ENCODE results near the gene IRAK2.

IRAK2 gene

DNA sequence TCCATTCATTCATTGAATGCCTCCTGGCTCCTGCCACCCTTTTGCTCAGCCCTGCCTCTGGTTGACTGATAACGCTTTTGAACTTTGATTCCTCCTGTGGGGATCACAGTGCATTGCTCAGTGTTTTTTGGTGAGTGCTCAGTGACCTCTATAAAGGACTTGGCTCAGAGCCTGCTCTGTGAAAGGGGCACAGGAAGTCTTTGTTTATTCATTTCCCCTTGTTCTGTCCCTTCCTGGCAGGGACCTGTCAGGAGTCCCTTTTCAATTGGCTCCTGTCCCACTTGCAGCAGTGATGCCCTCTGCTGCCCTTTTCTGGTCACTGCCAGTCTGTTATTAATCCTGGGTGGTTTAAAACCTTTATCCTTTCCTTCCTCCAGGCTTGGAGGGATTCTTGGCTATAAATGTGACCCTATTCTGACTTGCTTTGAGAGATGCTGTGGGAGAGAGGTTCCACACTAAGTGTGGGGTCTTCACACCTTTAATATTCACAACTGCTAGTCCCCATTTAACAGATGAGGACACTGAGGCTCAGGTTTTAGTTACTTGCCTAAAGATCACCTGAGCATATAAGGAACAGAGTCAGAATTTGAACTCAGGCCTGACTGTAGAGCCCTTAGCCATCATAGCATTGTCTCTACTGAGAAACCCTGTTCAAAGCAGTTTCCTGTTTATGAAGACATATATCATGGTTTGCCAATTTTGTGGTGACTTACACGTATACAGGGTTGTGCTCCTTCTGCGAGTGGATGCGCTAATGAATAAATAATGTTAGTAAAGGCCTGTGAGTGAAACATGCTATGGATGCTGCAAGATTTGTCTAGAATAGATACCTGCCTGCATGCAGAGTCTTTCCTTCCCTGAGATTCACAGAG lies 60.3 kb downstream of the IRAK2 start:
- DNase-seq (ENCODE audit: low read depth) = peak; percentile 47

DNA sequence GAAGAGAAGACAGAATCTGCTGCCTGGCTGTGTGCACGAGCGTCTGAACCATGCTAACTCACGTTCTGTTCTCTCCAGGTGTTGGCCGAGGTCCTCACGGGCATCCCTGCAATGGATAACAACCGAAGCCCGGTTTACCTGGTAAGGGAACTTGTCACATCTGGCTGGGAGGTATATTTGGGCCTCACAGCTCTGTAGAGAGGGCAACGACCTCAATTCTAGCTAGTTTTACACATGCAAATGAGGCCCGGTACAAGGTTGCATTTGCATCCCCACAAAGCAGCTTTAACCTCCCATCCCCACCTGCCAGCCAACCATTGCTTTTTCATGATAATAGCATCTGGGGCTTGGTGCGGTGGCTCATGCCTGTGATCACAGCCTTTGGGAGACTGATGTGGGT lies 61.6 kb downstream of the IRAK2 start:
- DNase-seq (ENCODE audit: low read depth) = no peak

- DNase-seq (ENCODE audit: low read depth) = peak; percentile 78
These were observed 63.7 kb downstream of the IRAK2 start for GRCh38 chr3:10228248-10228950.

DNA sequence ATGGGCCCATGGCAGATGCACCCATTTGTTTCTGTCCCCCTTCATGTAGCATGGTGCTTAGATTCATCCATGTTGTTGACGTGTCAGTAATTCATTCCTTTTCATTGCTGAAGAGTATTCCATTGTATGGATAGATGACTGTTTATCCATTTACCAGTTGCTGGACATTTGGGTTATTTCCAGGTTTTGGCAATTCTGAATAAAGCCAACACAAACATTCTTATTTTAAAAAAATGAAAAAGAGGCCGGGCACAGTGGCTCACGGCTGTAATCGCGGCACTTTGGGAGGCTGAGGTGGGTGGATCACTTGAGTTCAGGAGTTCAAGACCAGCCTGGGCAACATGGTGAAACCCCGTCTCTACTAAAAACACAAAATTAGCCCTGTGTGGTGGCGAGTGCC lies 64.9 kb downstream of the IRAK2 start:
- no peak for DNase-seq (ENCODE audit: low read depth)

DNA sequence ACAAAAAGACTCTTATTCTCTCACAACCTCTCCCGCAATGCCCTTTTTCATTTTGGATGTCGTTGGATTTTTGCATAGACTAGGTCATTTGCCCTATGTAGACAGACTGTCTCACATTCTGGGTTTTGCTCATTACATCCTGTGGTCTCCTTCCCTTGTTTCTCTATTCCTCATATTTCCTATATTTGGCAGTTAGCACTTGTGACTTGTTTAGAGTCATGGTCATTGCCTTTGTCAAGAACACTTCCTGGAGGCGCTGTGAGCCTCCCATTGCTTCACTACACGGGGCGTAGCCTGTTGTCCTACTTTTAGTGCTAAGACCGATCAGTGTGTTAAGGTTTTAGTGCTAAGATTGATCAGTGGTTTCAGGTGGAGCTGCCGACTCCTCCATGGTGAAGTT lies 67.4 kb downstream of the IRAK2 start:
- DNase-seq (ENCODE audit: low read depth) = no peak

DNA sequence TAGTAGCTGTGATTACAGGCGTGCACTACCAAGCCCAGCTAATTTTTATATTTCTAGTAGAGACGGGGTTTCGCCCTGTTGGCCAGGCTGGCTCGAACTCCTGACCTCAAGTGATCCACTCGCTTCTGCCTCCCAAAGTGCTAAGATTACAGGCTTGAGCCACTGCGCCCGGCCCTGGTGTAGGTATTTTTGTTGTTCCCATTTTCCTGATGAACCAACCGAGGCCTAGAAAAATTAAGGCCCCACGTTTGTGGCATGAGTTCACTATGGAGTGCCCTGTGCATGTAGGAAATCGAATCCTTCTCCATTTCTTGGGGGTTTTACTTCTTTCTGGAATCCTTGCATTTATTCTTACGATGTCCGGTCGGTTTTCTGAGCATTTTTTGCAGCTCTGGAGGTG lies 69.3 kb downstream of the IRAK2 start:
- DNase-seq (ENCODE audit: low read depth) = no peak

GRCh38 chr3:10234526-10235230 lies 70.0 kb downstream of the IRAK2 start:
- DNase-seq (ENCODE audit: low read depth) = no peak

- no peak for DNase-seq (ENCODE audit: low read depth)
These were observed 70.8 kb downstream of the IRAK2 start for GRCh38 chr3:10235551-10235950.

GRCh38 chr3:10238345-10239183 lies 73.8 kb downstream of the IRAK2 start:
- no peak for DNase-seq (ENCODE audit: low read depth)

DNA sequence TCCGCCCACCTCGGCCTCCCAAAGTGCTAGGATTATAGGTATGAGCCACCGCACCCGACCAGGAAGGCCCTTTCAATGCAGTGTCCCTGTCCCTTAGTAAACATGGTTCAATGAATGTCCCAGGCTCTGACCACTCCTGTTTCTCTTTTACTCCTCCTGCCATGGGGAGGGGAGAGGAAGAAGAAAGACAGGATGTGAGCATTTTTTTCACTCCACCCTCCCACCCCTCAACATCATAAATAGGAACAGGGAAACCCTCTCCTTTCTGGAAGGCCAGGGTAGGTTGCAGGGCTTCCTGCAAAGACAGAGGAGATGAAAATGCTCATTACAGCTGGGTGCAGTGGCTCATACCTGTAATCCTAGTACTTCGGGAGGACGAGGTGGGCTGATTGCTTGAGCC lies 76.1 kb downstream of the IRAK2 start:
- DNase-seq (ENCODE audit: low read depth) = no peak

DNA sequence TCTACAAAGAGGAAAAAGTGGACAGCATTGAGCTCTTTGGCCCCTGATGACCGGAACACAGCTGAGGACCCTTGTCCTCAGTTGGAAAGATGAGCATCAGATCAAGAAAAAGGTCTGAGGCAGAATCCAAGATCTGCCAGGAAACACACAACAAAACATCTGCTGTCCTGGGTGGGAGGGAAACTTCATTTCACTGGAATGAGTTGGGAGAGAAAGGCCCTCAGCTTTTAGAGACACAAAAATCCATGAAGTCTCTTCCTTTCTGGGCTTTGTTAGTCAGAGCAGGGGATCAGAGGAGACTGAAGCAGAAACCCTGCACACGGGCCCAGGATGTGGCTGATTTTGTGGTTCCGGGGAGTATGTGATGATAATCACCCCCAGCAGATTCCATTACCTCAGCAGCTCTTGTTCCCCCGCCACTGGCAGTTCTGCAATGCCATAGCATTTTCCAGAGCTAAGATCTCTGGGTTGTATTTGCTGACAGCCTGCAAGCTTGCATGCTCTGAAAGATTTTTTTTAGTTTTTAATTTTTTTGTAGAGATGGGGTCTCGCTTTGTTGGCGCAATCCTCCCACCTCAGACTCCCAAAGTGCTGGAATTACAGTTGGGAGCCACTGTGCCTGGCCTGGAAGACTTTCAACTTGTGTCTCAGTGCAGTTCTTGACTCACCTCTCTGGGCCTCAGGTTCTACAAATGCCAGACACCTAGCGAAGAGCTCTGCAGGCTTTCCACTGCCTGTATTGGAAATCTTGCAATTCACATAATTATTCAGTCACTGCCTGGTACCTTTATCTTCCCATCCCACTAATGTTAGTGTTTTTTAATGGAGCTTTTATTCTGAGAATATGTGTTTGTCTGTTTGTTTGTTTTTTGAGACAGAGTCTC lies 77.7 kb downstream of the IRAK2 start:
- peak; percentile 90 for DNase-seq (ENCODE audit: low read depth)

- peak; percentile 53 for DNase-seq (ENCODE audit: low read depth)
These were observed 79.3 kb downstream of the IRAK2 start for GRCh38 chr3:10244009-10244408.

- DNase-seq (ENCODE audit: low read depth) = no peak
These were observed 80.5 kb downstream of the IRAK2 start for GRCh38 chr3:10245081-10245712.

DNA sequence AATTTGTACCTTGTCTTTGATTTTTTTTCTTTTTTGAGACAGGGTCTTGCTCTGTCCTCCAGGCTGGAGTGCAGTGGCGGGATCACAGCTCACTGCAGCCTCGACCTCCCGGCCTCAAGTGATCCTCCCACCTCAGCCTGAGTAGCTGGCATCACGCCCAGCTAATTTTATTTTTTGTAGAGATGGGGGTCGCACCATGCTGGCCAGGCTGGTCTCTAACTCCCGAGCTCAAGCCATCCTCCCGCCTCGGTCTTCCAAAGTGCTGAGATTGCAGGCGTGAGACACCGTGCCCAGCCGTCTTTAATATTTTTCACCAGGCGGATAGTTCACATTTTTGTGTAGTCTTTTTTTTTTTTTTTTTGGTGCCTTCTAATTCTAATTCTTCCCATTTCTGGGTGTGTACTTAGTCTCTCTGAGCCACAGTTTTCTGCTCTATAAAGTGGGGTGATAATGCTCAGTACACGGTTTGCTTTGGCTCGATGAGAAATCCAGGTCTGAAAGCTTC lies 83.0 kb downstream of the IRAK2 start:
- DNase-seq (ENCODE audit: low read depth) = no peak

GRCh38 chr3:10248184-10248983 lies 83.7 kb downstream of the IRAK2 start, which contains the start of gene TATDN2:
Gene TATDN2 (plus strand): TSS chr3:10248459. CDS start chr3:10249201, 742 bp downstream.
- DNase-seq (ENCODE audit: low read depth) = peak; percentile 93

DNA sequence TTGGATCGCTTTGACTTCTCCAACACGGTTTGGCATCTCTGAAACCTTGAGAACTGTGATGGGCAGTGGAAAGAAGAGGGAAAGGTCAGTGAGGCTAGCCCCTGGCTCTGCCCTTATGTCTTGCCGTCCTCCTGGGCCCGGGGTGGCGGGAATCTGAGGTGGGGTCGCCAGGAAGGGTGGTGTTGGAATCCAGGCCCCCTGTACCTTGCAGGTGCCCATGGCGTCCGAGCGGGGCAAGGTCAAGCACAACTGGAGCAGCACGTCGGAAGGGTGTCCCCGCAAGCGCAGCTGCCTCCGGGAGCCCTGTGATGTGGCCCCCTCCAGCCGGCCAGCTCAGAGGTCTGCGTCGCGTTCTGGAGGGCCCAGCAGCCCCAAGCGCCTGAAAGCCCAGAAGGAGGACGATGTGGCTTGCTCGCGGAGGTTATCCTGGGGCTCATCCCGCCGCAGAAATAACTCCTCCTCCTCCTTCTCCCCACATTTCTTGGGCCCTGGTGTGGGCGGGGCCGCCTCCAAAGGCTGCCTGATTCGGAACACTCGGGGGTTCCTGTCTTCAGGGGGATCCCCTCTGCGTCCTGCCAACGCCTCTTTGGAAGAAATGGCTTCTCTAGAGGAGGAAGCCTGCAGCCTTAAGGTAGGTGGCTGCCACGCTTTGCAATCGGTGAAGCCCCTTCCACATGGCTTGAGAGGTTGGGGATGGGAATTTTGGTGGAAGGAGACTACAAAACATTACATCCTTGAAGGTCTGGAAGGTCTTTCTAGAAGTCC lies 84.4 kb downstream of the IRAK2 start:
- DNase-seq (ENCODE audit: low read depth) = no peak

DNA sequence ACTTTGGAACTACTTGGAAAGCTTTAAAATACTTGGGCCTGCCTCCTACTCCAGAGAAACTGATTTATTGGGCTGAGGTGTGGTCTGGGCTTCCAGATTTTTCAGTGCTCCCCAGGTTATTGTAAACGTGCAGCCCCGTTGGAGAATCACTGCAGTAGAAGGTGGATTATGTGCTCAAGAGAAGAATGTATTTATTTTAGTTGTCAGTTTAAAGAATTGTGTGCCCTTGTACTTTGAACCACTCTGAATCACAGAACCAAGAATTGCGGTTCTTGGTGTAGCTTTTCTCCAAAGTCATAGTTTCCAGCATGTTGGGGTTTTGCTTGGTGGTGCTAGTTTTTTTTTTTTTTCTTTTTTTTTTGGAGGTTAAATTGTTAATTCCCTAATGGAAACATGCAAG lies 85.1 kb downstream of the IRAK2 start:
- peak; percentile 81 for DNase-seq (ENCODE audit: low read depth)

DNA sequence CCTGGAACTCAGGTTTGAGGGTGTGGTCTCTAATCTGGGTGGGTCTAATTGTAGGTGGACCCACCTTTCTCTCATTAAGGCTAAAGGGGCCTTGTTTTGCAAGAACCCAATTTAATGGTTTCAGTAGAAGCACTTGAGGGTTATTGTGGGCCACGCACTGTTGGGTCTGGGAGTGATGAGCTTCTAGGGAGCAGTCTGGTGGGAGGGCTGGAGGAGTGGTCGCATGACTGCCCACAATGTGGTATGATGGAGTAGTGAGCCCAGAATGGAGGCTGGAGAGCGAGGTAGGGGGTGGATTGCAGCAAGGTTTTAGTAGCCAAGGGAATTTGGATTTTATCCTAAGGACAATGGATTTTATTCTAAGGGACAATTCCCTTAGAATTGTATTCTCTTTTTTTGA lies 86.3 kb downstream of the IRAK2 start:
- DNase-seq (ENCODE audit: low read depth) = no peak
